K562 (cell line): ENCODE results near the gene CD52. TPM values are rescaled to one million over a fixed set of nuclear protein-coding genes. Genes with fewer than 3 reads are reported as not detected.

Source experiments
- EZH2 ChIP-seq: IDR thresholded peaks from 2 replicates; pipeline ENCODE4 v1.6.1; 2012; ENCODE audit warnings: low read depth, mild to moderate bottlenecking, inconsistent platforms, low read length, borderline replicate concordance
- FOXA1 ChIP-seq: fragments of 450-650 bp; IDR thresholded peaks from 2 replicates; pipeline ENCODE4 v1.6.1; 2016; ENCODE audit warnings: mild to moderate bottlenecking, borderline replicate concordance
- HLTF ChIP-seq: fragments of 450-650 bp; IDR thresholded peaks from 2 replicates; pipeline ENCODE4 v1.6.1; 2016
- NCOA2 ChIP-seq, 2 experiments: fragments of 450-650 bp; IDR thresholded peaks; 2 replicates each; pipeline ENCODE4 v1.6.1; 2018; ENCODE audit warnings: mild to moderate bottlenecking in 2 of 2, moderate library complexity in 1 of 2; ENCODE audit not compliant: partially characterized antibody in 2 of 2
- RB1 ChIP-seq: fragments of 450-650 bp; IDR thresholded peaks from 2 replicates; pipeline ENCODE4 v1.6.1; 2017; ENCODE audit warnings: low read depth, mild to moderate bottlenecking
- RBM15 ChIP-seq: fragments of 200-400 bp; formaldehyde crosslinking; IDR thresholded peaks from 2 replicates; pipeline ENCODE4 v1.6.1; 2018; ENCODE audit warnings: mild to moderate bottlenecking, low read length, moderate library complexity; ENCODE audit not compliant: insufficient read depth
- SLC30A9 ChIP-seq: fragments of 250-450 bp; sonication (Bioruptor Pico); IDR thresholded peaks from 2 replicates; pipeline ENCODE4 v1.8.0; 2022; ENCODE audit warnings: mild to moderate bottlenecking, moderate library complexity
- SP1 ChIP-seq: sonication (generic); formaldehyde crosslinking; IDR thresholded peaks from 2 replicates; pipeline ENCODE4 v1.8.1; 2022; ENCODE audit warnings: mild to moderate bottlenecking, missing genetic modification reagents
- TEAD1 ChIP-seq, 2 experiments: fragments of 450-650 bp in 1 of 2; sonication (generic) in 1 of 2; formaldehyde crosslinking; IDR thresholded peaks; 2 replicates each; pipeline versions ENCODE4 v1.4.0 to v1.8.0; 2020 to 2022; ENCODE audit warnings: mild to moderate bottlenecking in 2 of 2, missing genetic modification reagents in 1 of 2
- ZFP91 ChIP-seq: sonication (generic); formaldehyde crosslinking; IDR thresholded peaks from 2 replicates; pipeline ENCODE4 v1.8.0; 2022; ENCODE audit warnings: mild to moderate bottlenecking, missing genetic modification reagents
- polyA plus RNA-seq, 8 experiments: library from polyadenylated mRNA; depleted of rRNA in 4 of 8; stranded (reverse) in 5 of 8; unstranded in 3 of 8; fragments of >200 nt; fragmentation: Nextera tagmentation in 2 of 8; fragmentation: Illumina TruSeq in 1 of 8; extraction: Ambion mirVana in 2 of 8; extraction: Trizol in 1 of 8; gene quantifications; 2 replicates each; pipeline versions ENCODE4 v1.2.1 to v1.2.3, GENCODE V29; 2011 to 2014; ENCODE audit warnings: inconsistent platforms in 1 of 8, missing spikeins in 1 of 8
- total RNA-seq, 7 experiments: library from RNA; depleted of rRNA in 6 of 7; stranded (reverse); fragments of >200 nt in 6 of 7; fragmentation: Illumina TruSeq in 2 of 7; extraction: Trizol in 2 of 7; gene quantifications; 2 replicates each; pipeline versions ENCODE4 v1.2.1 to v1.2.3, GENCODE V29; 2011 to 2021; ENCODE audit warnings: low replicate concordance in 1 of 7
- TF ChIP-seq, protein P1 (sequence below), 2 experiments: fragments of 450-650 bp; IDR thresholded peaks; 2 replicates each; pipeline ENCODE4 v1.6.1; 2016; ENCODE audit warnings: mild to moderate bottlenecking in 2 of 2, borderline replicate concordance in 1 of 2, low read depth in 1 of 2, moderate library complexity in 1 of 2
- TF ChIP-seq, protein P2 (sequence below): fragments of 450-650 bp; IDR thresholded peaks from 2 replicates; pipeline ENCODE4 v1.7.0; 2016; ENCODE audit warnings: borderline replicate concordance
- TF ChIP-seq, protein P3 (sequence below): fragments of 450-650 bp; conservative IDR thresholded peaks from 2 replicates; pipeline ENCODE4 v1.6.1; 2016; ENCODE audit warnings: missing genetic modification characterization, low read depth, mild to moderate bottlenecking, missing compliant biosample characterization, moderate library complexity

CD52 gene
- total and polyA plus RNA-seq, 9 of the 15 experiments (the other 6 are each of a cell fraction or from before 2014, with no cell fraction given) = 34.9 to 488 (median 173) TPM

DNA sequence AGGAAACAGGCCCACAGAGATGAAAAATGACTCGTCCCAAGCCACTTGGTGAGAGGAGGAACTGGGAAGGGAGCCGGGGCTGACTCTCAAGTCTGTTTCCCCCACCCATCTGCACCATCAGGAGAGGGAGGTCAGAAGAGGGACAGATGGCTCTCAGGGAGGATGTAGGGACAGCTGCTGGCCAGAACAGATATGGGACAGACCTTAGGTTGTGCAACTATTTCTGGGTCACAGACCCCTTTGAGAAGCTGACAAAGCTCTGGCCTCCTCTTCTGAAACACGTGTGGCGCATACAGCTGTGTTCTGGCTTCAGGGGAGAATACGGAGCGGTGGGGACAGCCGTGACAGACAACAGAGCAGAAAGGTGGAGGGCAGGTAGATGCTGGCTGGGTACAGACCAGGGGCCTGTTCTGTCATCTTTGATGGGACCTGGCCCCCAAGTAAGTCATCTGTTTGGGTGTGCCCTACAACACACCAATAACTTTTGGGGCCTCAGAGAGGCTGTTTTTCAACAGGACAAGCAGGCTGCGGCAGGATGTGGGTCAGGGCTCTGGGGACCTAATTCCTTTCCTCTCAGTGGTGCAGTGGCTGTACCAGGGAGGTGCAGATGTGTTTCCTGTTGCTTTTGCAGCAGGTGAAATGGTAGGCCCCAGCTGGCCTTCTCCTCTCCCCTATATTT is 30.6 kb upstream of the CD52 start (continued):
- TF ChIP-seq SP1 (CRISPR knock-in tag) = peak; percentile 73
- no peak for TF ChIP-seq SLC30A9 (CRISPR knock-in tag)
- TF ChIP-seq HLTF = peak; percentile 68; the same call in 1 of the 2 replicates
- TF ChIP-seq, protein P1, sequence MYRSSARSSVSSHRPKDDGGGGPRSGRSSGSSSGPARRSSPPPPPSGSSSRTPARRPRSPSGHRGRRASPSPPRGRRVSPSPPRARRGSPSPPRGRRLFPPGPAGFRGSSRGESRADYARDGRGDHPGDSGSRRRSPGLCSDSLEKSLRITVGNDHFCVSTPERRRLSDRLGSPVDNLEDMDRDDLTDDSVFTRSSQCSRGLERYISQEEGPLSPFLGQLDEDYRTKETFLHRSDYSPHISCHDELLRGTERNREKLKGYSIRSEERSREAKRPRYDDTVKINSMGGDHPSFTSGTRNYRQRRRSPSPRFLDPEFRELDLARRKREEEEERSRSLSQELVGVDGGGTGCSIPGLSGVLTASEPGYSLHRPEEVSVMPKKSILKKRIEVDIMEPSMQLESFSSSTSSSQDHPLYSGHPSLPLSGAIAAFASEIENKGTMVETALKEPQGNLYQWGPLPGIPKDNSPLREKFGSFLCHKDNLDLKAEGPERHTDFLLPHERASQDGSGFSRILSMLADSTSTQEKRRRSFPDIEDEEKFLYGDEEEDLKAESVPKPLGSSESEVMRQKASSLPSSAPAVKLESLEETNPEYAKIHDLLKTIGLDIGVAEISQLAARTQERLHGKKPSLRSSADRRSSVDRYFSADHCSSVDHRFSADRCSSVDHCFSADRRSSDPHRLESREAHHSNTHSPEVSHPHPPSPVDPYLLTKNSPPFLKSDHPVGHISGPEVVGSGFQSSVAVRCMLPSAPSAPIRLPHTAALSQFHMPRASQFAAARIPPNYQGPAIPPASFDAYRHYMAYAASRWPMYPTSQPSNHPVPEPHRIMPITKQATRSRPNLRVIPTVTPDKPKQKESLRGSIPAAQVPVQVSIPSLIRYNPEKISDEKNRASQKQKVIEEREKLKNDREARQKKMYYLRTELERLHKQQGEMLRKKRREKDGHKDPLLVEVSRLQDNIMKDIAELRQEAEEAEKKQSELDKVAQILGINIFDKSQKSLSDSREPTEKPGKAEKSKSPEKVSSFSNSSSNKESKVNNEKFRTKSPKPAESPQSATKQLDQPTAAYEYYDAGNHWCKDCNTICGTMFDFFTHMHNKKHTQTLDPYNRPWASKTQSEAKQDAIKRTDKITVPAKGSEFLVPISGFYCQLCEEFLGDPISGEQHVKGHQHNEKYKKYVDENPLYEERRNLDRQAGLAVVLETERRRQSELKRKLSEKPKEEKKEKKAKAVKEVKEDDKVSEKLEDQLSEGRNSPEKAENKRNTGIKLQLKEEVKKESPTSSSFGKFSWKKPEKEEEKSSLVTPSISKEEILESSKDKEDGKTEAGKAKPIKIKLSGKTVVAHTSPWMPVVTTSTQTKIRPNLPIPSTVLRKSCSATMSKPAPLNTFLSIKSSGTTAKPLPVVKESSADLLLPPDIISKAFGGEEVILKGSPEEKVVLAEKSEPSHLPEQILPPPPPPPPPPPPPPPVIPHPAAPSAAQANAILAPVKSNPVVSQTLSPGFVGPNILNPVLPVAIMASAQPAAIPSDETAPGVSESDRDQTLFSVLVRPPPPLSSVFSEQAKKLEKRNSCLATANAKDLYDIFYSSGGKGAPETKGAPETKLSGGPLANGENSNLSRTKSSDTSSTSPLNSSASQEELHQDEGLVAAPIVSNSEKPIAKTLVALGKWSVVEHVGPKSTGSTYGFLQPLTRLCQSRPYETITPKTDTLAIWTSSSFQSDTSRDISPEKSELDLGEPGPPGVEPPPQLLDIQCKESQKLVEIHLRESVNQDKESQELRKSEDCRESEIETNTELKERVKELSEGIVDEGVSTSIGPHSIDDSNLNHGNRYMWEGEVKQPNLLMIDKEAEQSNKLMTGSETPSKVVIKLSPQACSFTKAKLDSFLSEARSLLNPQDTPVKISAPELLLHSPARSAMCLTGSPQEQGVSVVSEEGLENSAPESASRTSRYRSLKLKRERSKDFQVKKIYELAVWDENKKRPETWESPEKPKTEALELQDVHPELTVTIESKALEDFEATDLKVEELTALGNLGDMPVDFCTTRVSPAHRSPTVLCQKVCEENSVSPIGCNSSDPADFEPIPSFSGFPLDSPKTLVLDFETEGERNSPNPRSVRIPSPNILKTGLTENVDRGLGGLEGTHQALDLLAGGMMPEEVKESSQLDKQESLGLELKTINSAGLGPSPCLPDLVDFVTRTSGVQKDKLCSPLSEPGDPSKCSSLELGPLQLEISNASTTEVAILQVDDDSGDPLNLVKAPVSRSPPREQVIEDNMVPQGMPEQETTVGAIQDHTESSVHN (IDR thresholded peaks at IDR 0.05; ENCODE audit: borderline replicate concordance in 1 of 2, low read depth in 1 of 2) = peak in 1 of 2 experiments; percentile 52; a peak in 1 of 4 replicates
- no peak for TF ChIP-seq ZFP91 (CRISPR knock-in tag)
- TF ChIP-seq, protein P2, sequence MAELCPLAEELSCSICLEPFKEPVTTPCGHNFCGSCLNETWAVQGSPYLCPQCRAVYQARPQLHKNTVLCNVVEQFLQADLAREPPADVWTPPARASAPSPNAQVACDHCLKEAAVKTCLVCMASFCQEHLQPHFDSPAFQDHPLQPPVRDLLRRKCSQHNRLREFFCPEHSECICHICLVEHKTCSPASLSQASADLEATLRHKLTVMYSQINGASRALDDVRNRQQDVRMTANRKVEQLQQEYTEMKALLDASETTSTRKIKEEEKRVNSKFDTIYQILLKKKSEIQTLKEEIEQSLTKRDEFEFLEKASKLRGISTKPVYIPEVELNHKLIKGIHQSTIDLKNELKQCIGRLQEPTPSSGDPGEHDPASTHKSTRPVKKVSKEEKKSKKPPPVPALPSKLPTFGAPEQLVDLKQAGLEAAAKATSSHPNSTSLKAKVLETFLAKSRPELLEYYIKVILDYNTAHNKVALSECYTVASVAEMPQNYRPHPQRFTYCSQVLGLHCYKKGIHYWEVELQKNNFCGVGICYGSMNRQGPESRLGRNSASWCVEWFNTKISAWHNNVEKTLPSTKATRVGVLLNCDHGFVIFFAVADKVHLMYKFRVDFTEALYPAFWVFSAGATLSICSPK = no peak
- TF ChIP-seq RB1 = peak; percentile 37; the same call in 1 of the 2 replicates
- no peak for TF ChIP-seq NCOA2 (IDR thresholded peaks at IDR 0.05; ENCODE audit: partially characterized antibody in 2 of 2)
- TF ChIP-seq, protein P3, sequence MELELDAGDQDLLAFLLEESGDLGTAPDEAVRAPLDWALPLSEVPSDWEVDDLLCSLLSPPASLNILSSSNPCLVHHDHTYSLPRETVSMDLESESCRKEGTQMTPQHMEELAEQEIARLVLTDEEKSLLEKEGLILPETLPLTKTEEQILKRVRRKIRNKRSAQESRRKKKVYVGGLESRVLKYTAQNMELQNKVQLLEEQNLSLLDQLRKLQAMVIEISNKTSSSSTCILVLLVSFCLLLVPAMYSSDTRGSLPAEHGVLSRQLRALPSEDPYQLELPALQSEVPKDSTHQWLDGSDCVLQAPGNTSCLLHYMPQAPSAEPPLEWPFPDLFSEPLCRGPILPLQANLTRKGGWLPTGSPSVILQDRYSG = peak; percentile 78
- no peak for TF ChIP-seq FOXA1
- no peak for TF ChIP-seq RBM15
- TF ChIP-seq TEAD1 (CRISPR knock-in tag; IDR thresholded peaks at IDR 0.05) = peak in 1 of 2 experiments; percentile 49; a peak in 1 of 4 replicates
- TF ChIP-seq EZH2 = no peak
